SU-DHL-6 (cell line): ENCODE measurements around the gene STPG4.

ENCODE experiments used
- EZH2phosphoT487 ChIP-seq: fragments of 200-600 bp; sonication (generic), shearing (Covaris generic); conservative IDR thresholded peaks from 2 replicates; pipeline ENCODE4 v1.6.1; 2018; ENCODE audit warnings: mild to moderate bottlenecking, antibody characterized with exemption, low read length, moderate library complexity, mixed read lengths
- TF ChIP-seq, protein P1 (sequence below): fragments of 200-600 bp; sonication (generic); IDR thresholded peaks from one replicate; pipeline ENCODE4 v1.5.1; 2017; ENCODE audit warnings: antibody characterized with exemption, mild to moderate bottlenecking, low read length, moderate library complexity; ENCODE audit not compliant: insufficient read depth, poor library complexity, severe bottlenecking

DNA sequence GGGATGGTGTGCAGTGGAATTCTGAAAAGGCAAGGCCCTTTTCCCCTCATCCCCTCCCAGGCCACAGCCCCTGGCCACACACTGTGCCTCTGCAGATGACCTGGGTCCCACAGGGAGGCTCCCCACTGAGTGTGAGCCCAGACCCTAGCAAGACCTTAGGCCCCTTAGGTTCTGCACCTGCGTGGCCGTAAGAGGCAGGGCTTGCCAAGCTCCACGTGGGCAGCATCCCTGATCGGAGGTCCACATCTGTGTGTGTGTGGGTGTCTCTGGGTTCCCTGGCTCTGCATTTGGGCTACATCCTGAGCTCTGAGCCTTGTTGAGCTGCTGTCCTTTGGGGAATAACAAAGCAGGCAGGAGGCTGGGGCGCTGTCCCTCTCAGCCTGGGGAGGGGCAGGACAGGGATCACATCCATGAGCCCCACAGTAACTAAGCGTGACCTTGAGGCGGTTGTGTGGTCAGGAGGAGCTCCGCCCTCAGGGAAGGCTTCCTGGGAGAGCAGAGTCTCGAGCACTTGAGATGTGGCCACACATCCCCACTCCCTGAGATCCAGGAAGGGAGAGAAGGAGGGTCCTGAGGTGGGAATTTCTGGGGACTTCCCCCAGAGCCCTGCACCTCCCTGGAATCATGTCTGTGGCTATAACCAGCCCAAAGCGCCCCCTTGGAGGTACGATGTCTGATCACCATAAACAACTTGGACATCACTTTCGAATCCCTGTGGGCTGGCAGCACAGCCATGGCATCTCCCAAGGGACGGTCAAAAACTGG is 84.8 kb downstream of the STPG4 start:
- TF ChIP-seq, protein P1, sequence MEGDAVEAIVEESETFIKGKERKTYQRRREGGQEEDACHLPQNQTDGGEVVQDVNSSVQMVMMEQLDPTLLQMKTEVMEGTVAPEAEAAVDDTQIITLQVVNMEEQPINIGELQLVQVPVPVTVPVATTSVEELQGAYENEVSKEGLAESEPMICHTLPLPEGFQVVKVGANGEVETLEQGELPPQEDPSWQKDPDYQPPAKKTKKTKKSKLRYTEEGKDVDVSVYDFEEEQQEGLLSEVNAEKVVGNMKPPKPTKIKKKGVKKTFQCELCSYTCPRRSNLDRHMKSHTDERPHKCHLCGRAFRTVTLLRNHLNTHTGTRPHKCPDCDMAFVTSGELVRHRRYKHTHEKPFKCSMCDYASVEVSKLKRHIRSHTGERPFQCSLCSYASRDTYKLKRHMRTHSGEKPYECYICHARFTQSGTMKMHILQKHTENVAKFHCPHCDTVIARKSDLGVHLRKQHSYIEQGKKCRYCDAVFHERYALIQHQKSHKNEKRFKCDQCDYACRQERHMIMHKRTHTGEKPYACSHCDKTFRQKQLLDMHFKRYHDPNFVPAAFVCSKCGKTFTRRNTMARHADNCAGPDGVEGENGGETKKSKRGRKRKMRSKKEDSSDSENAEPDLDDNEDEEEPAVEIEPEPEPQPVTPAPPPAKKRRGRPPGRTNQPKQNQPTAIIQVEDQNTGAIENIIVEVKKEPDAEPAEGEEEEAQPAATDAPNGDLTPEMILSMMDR = no peak
- TF ChIP-seq EZH2phosphoT487 = no peak
